Endothelial cell of umbilical vein (primary cell): ENCODE measurements around the gene ZNF600. TPM values are rescaled to one million over a fixed set of nuclear protein-coding genes. Genes with fewer than 3 reads are reported as not detected.

ENCODE experiments used
- BruUV-seq: library from RNA; stranded (reverse); fragments of 400-500 nt; replicated peaks from 2 replicates; lab custom pipeline; 2021; lab: Mats Ljungman, UMichigan
- CTCF ChIA-PET: fragments of 300-600, 350-600 bp; sonication (Branson Sonifier 250); formaldehyde crosslinking; loops from one replicate; lab custom pipeline; 2021; ENCODE audit warnings: antibody characterized with exemption, inconsistent platforms; lab: Charles Lee
- POLR2A ChIA-PET: fragments of 300-600, 350-600 bp; sonication (Branson Sonifier 250); formaldehyde crosslinking; loops from one replicate; lab custom pipeline; 2021; ENCODE audit warnings: antibody characterized with exemption, inconsistent platforms; lab: Charles Lee
- DNase-seq: peaks from one replicate; pipeline ENCODE4 v3.0.0-alpha.2; 2011; ENCODE audit warnings: low read depth, low spot score
- FAIRE-seq: peaks from 2 replicates; lab custom pipeline; 2011; peaks lifted over from hg19 to GRCh38; lab: Jason Lieb, UNC
- H2AFZ ChIP-seq: 2 replicates; pipeline ENCODE4 v1.6.0; 2012; ENCODE audit warnings: low read depth, low read length, control low read depth, inconsistent platforms
- H3K27ac ChIP-seq: 2 replicates; pipeline ENCODE4 v1.5.1; 2011; ENCODE audit warnings: low read depth, mild to moderate bottlenecking, control low read depth, low read length, moderate library complexity; ENCODE audit not compliant: insufficient read depth
- H3K27me3 ChIP-seq, 2 experiments: 2 replicates each; pipeline versions ENCODE4 v1.6.0 to v1.6.1; 2011; ENCODE audit warnings: low read length in 2 of 2, mixed read lengths in 1 of 2; ENCODE audit not compliant: control insufficient read depth in 2 of 2, insufficient read depth in 2 of 2
- H3K36me3 ChIP-seq, 2 experiments: 2 replicates in 1 of 2; 3 replicates in 1 of 2; pipeline ENCODE4 v1.5.1; 2011; ENCODE audit warnings: low read length in 2 of 2, mild to moderate bottlenecking in 1 of 2, moderate library complexity in 1 of 2; ENCODE audit not compliant: control insufficient read depth in 2 of 2, insufficient read depth in 2 of 2; ENCODE audit errors: extremely low read depth in 1 of 2
- H3K4me1 ChIP-seq: 3 replicates; pipeline ENCODE4 v1.5.1; 2011; ENCODE audit warnings: mild to moderate bottlenecking, low read length; ENCODE audit not compliant: control insufficient read depth, insufficient read depth; ENCODE audit errors: extremely low read depth
- H3K4me2 ChIP-seq: 2 replicates; pipeline ENCODE4 v1.6.1; 2011; ENCODE audit warnings: low read length, control low read depth, mixed read lengths; ENCODE audit not compliant: insufficient read depth
- H3K4me3 ChIP-seq, 3 experiments: fragments of 200-600 bp in 1 of 3; sonication (generic), shearing (Covaris generic) in 1 of 3; replicated peaks in 1 of 3; 2 replicates each; pipeline ENCODE4 v1.5.1; 2011 to 2016; ENCODE audit warnings: control low read depth in 3 of 3, low read length in 3 of 3, mild to moderate bottlenecking in 2 of 3, inconsistent platforms in 1 of 3, low read depth in 1 of 3, moderate library complexity in 1 of 3; ENCODE audit not compliant: insufficient read depth in 1 of 3
- H3K79me2 ChIP-seq: 2 replicates; pipeline ENCODE4 v1.6.0; 2012; ENCODE audit warnings: low read length, inconsistent platforms; ENCODE audit not compliant: control insufficient read depth, insufficient read depth
- H3K9ac ChIP-seq: replicated peaks from 2 replicates; pipeline ENCODE3; 2011; ENCODE audit warnings: low read length, control low read depth; ENCODE audit not compliant: insufficient read depth; ENCODE audit errors: extremely low read depth
- H3K9me1 ChIP-seq: replicated peaks from 3 replicates; pipeline ENCODE4 v1.6.0; 2011; ENCODE audit warnings: mild to moderate bottlenecking, low read length; ENCODE audit not compliant: control insufficient read depth, insufficient read depth; ENCODE audit errors: extremely low read depth
- H3K9me3 ChIP-seq: replicated peaks from 2 replicates; pipeline ENCODE4 v1.5.1; 2012; ENCODE audit warnings: low read length, inconsistent platforms; ENCODE audit not compliant: control insufficient read depth, insufficient read depth
- H4K20me1 ChIP-seq: replicated peaks from 2 replicates; pipeline ENCODE3; 2011; ENCODE audit warnings: mild to moderate bottlenecking, low read length; ENCODE audit not compliant: control insufficient read depth, insufficient read depth; ENCODE audit errors: extremely low read depth
- EZH2 ChIP-seq: IDR thresholded peaks from 2 replicates; pipeline ENCODE4 v1.6.1; 2012; ENCODE audit warnings: borderline replicate concordance, low read depth, mild to moderate bottlenecking, moderate library complexity, low read length, inconsistent platforms; ENCODE audit not compliant: severe bottlenecking
- MYC ChIP-seq: IDR thresholded peaks from one replicate; pipeline ENCODE4 v1.6.1; 2011; ENCODE audit warnings: mild to moderate bottlenecking, low read depth, low read length
- POLR2AphosphoS5 ChIP-seq: IDR thresholded peaks from 2 replicates; pipeline ENCODE4 v1.6.1; 2012; ENCODE audit warnings: low read depth, mild to moderate bottlenecking, control low read depth, low read length, moderate library complexity; ENCODE audit not compliant: insufficient read depth
- dilution Hi-C: fragments of 300-500 bp; cut with MboI; formaldehyde crosslinking; loops from one replicate; pipeline ENCODE4 v1.15.0; 2019; ENCODE audit warnings: low sequenced_read_pairs; ENCODE audit not compliant: extremely low pct_ligation_motif_present
- intact Hi-C: fragments of 100-400 bp; cut with micrococcal nuclease; formaldehyde crosslinking; loops from one replicate; pipeline ENCODE4 v1.10.0; 2022
- polyA plus RNA-seq, 4 experiments: library from polyadenylated mRNA; depleted of rRNA in 3 of 4; stranded (reverse) in 3 of 4; unstranded in 1 of 4; fragments of >200 nt; gene quantifications; 2 replicates each; pipeline versions ENCODE4 v1.2.1 to v1.2.3, GENCODE V29; 2011 to 2012; ENCODE audit warnings: missing spikeins in 1 of 4
- total RNA-seq: library from RNA; stranded (reverse); gene quantifications from 2 replicates; pipeline ENCODE4 v1.2.3, GENCODE V29; 2021

ZNF600 gene
- total and polyA plus RNA-seq, 2 donors (not counting 3 experiments of a cell fraction or from before 2014, with no cell fraction given) = 5.2 to 5.8 TPM

- no peak overlapping the region for H2AFZ ChIP-seq
- CTCF ChIA-PET = no interaction called here
- TF ChIP-seq POLR2AphosphoS5 (no peak), MYC (no peak)
- H3K9me1 ChIP-seq = no peaks in the 10 kb centered on the region
- H3K4me3 ChIP-seq = no peak overlapping the region
- H3K4me1 ChIP-seq = peaks cover 9% of the 10 kb centered on the region
- H3K36me3 ChIP-seq = no peaks in the 10 kb centered on the region
- dilution Hi-C loops = no loop called here
- BruUV-seq = no TSS peak
- DNase-seq (no peak), FAIRE-seq (no peak)
- no peaks in the 10 kb centered on the region for H3K27me3 ChIP-seq
- no peaks in the 10 kb centered on the region for H3K79me2 ChIP-seq
- intact Hi-C loops = loop anchor here (5.0 to 10.0 kb wide), 2 partner anchors 158 to 225 kb away; partner anchors contain the start of genes ZNF320 and ZNF816
- H3K4me2 ChIP-seq = no peak overlapping the region
- H4K20me1 ChIP-seq = no peaks in the 10 kb centered on the region
- H3K9me3 ChIP-seq = no peaks in the 10 kb centered on the region
- no peak overlapping the region for H3K27ac ChIP-seq
- no peak overlapping the region for H3K9ac ChIP-seq
- POLR2A ChIA-PET = no interaction called here
Measured at GRCh38 chr19:52739576-52739975, 47.0 kb downstream of the ZNF600 start.

DNA sequence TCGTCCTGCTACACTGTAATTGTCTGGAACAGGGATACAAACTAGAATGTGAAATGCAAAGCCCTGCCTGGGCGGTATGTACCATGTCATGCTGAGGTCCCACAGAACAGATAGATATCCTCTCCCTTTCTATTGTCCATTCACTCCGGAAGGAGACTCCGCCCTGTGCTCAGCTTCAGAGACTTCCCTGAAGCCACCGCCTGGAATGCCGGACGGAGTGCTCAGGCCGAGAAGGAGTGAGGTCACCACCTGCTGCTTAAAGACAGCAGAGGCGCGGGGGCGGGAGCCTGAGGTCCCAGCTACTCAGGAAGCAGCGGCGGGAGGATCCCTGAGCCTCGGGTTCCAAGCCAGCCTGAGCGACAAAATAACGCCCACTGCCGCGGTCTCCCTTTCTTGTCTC lies 50.9 kb downstream of the ZNF600 start:
- no TSS peak for BruUV-seq
- CTCF ChIA-PET = interaction anchor here (1.1 kb wide), 1 partner anchor 341 kb away, joined by 3 read pairs; no protein-coding TSS in a partner anchor
- peak; percentile 72 for DNase-seq
- Histone ChIP-seq H3K4me3 (no peak overlapping the region), H3K9me3 (no peaks in the 10 kb centered on the region), H3K27ac (peak overlapping the region; percentile 66), H3K36me3 (no peaks in the 10 kb centered on the region), H3K9me1 (no peaks in the 10 kb centered on the region), H3K79me2 (peaks cover 3% of the 10 kb centered on the region), H3K27me3 (no peaks in the 10 kb centered on the region), H4K20me1 (no peaks in the 10 kb centered on the region), H3K4me1 (peaks cover 9% of the 10 kb centered on the region), H3K9ac (peak overlapping the region; percentile 49), H2AFZ (peak overlapping the region; percentile 28), H3K4me2 (no peak overlapping the region)
- no peak for FAIRE-seq
- intact Hi-C loops (loop anchor here (1.0 to 10.0 kb wide), 7 partner anchors 45 to 640 kb away; partner anchors contain the start of genes ZNF320, ZNF528, ZNF816 and ZNF83), dilution Hi-C loops (no loop called here)
- TF ChIP-seq POLR2AphosphoS5 (peak; percentile 37), EZH2 (no peak)
- POLR2A ChIA-PET = no interaction called here
